Measurements from ENCODE around the gene CAMK4.
"Not testable (repeated sequence)": the region's sequence is repeated elsewhere in the genome, so short reads cannot be mapped to it uniquely, and the experiment has no call there.

The CAMK4 gene

GRCh38 chr5:111320953-111321352 lies 96.8 kb downstream of the CAMK4 start:
- DNase-seq: no peak

GRCh38 chr5:111321376-111321775 lies 97.2 kb downstream of the CAMK4 start:
- no peak for DNase-seq

GRCh38 chr5:111326551-111326950 lies 102.4 kb downstream of the CAMK4 start:
- no peak for DNase-seq

- DNase-seq: no peak
Measured at GRCh38 chr5:111337133-111337532, 112.9 kb downstream of the CAMK4 start.

GRCh38 chr5:111337688-111338087 lies 113.5 kb downstream of the CAMK4 start:
- DNase-seq: no peak

- DNase-seq: no peak
Measured at GRCh38 chr5:111345731-111346130, 121.5 kb downstream of the CAMK4 start.

- DNase-seq: no peak
Measured at GRCh38 chr5:111347021-111347420, 122.8 kb downstream of the CAMK4 start.

- DNase-seq: no peak
Measured at GRCh38 chr5:111348661-111349329, 124.6 kb downstream of the CAMK4 start.

- DNase-seq: no peak
Measured at GRCh38 chr5:111349429-111349828, 125.2 kb downstream of the CAMK4 start.

GRCh38 chr5:111353035-111353434 lies 128.9 kb downstream of the CAMK4 start:
- no peak for DNase-seq

GRCh38 chr5:111358726-111359125 lies 134.5 kb downstream of the CAMK4 start:
- DNase-seq: not testable (repeated sequence)

- no peak for DNase-seq
Measured at GRCh38 chr5:111360173-111360572, 136.0 kb downstream of the CAMK4 start.

- no peak for DNase-seq
Measured at GRCh38 chr5:111364992-111365391, 140.8 kb downstream of the CAMK4 start.

- DNase-seq: no peak
Measured at GRCh38 chr5:111366388-111366787, 142.2 kb downstream of the CAMK4 start.

- DNase-seq: no peak
Measured at GRCh38 chr5:111367115-111367514, 142.9 kb downstream of the CAMK4 start.

- DNase-seq: no peak
Measured at GRCh38 chr5:111372799-111373198, 148.6 kb downstream of the CAMK4 start.

GRCh38 chr5:111374380-111374779 lies 150.2 kb downstream of the CAMK4 start:
- DNase-seq: no peak

- no peak for DNase-seq
Measured at GRCh38 chr5:111375645-111376044, 151.5 kb downstream of the CAMK4 start.

- no peak for DNase-seq
Measured at GRCh38 chr5:111377306-111377705, 153.1 kb downstream of the CAMK4 start.

- DNase-seq: no peak
Measured at GRCh38 chr5:111379391-111379816, 155.2 kb downstream of the CAMK4 start.

- no peak for DNase-seq
Measured at GRCh38 chr5:111383288-111383970, 159.2 kb downstream of the CAMK4 start.

- DNase-seq: no peak
Measured at GRCh38 chr5:111384220-111384619, 160.0 kb downstream of the CAMK4 start.

- no peak for DNase-seq
Measured at GRCh38 chr5:111385051-111385450, 160.9 kb downstream of the CAMK4 start.

- DNase-seq: no peak
Measured at GRCh38 chr5:111385970-111386831, 162.0 kb downstream of the CAMK4 start.

Data from MV-4-11 (cell line).